Ovary (tissue), 9 donors: Measurements from ENCODE around the gene ABHD12. TPM values are rescaled to one million over a fixed set of nuclear protein-coding genes. Genes with fewer than 3 reads are reported as not detected.

Experiments
- DNase-seq, 5 donors: peaks; one replicate each; pipeline ENCODE4 v3.0.0-alpha.2; 2019 to 2020
- H3K27ac ChIP-seq, 2 donors: fragments of 200-600 bp; one replicate each; pipeline versions ENCODE4 v1.5.1 to v1.8.0; 2019 to 2022
- H3K27me3 ChIP-seq: fragments of 200-600 bp; one replicate; pipeline ENCODE4 v1.8.0; 2022
- H3K36me3 ChIP-seq: fragments of 200-600 bp; sonication (generic); one replicate; pipeline ENCODE4 v1.5.1; 2019
- H3K4me1 ChIP-seq: one replicate; pipeline ENCODE4 v1.8.1; 2013; ENCODE audit warnings: mild to moderate bottlenecking, moderate library complexity; ENCODE audit not compliant: insufficient read depth
- H3K4me3 ChIP-seq: fragments of 200-600 bp; sonication (generic); one replicate; pipeline ENCODE4 v1.5.1; 2017
- H3K9me3 ChIP-seq, 2 donors: fragments of 200-600 bp in 1 of 2; sonication (generic) in 1 of 2; one replicate each; pipeline versions ENCODE4 v1.5.1 to v1.8.1; 2013 to 2019; ENCODE audit warnings: mild to moderate bottlenecking in 1 of 2, moderate library complexity in 1 of 2
- EP300 ChIP-seq: sonication (generic); formaldehyde crosslinking; IDR thresholded peaks from one replicate; pipeline ENCODE4 v1.6.1; 2017; ENCODE audit warnings: antibody characterized with exemption
- POLR2A ChIP-seq: fragments of 450-650 bp; IDR thresholded peaks from one replicate; pipeline ENCODE4 v1.6.1; 2017; ENCODE audit warnings: antibody characterized with exemption, mild to moderate bottlenecking, moderate library complexity
- WGBS, 3 donors: extraction: QIAGEN DNeasy Blood & Tissue Kit in 1 of 3; methylation state at CpG; one replicate each; pipeline versions ENCODE4 v1.1.5 to v1.1.7; 2013 to 2017; 5-methylcytosine and 5-hydroxymethylcytosine counted together
- intact Hi-C, 4 donors: fragments of 100-400 bp; cut with DNase I; formaldehyde crosslinking; loops; one replicate each; pipeline versions ENCODE4 v1.11.0 to v1.15.1; 2022 to 2023
- polyA plus RNA-seq, 2 donors: library from polyadenylated mRNA; stranded (reverse); fragments of 200-250 nt in 1 of 2; fragments of 350-450 nt in 1 of 2; fragmentation: Illumina TruSeq in 1 of 2; extraction: RNeasy Lipid Tissue Mini Kit (QIAGEN cat#74804) in 1 of 2; gene quantifications; one replicate each; pipeline ENCODE4 v1.2.3, GENCODE V29; 2013 to 2014
- total RNA-seq, 7 donors: library from RNA; depleted of rRNA in 2 of 7; stranded (reverse); fragments of >200 nt in 2 of 7; fragmentation: NEBNext Ultra II Directional in 3 of 7; extraction: Animal tissue kit (Norgen Biotek cat#: 25700) in 3 of 7; gene quantifications; one replicate each; pipeline versions ENCODE4 v1.1.0 to v1.2.4, GENCODE V29; 2016 to 2023
- TF ChIP-seq, protein P1 (sequence below), 3 donors: fragments of 450-650 bp in 2 of 3; fragments of 200-600 bp in 1 of 3; IDR thresholded peaks; one replicate each; pipeline versions ENCODE4 v1.5.1 to v1.8.0; 2016 to 2022; ENCODE audit warnings: antibody characterized with exemption in 3 of 3, mild to moderate bottlenecking in 1 of 3
- donor health status: DM: no; HTN: no; CAD: no; lungs with moderate emphysema.
- donor health status: DM: no; HTN: no; CAD: no.
- donor health status: Bipolar disorder and iron deficiency.
- donor health status: DM: yes; HTN: yes; CAD: no.
- donor health status: DM: no; HTN: no; CAD: no.
- donor health status: DM: yes; HTN: yes; CAD: no.

The ABHD12 gene
- total and polyA plus RNA-seq, 9 donors = 15.0 to 87.6 (median 37.6) TPM

DNA sequence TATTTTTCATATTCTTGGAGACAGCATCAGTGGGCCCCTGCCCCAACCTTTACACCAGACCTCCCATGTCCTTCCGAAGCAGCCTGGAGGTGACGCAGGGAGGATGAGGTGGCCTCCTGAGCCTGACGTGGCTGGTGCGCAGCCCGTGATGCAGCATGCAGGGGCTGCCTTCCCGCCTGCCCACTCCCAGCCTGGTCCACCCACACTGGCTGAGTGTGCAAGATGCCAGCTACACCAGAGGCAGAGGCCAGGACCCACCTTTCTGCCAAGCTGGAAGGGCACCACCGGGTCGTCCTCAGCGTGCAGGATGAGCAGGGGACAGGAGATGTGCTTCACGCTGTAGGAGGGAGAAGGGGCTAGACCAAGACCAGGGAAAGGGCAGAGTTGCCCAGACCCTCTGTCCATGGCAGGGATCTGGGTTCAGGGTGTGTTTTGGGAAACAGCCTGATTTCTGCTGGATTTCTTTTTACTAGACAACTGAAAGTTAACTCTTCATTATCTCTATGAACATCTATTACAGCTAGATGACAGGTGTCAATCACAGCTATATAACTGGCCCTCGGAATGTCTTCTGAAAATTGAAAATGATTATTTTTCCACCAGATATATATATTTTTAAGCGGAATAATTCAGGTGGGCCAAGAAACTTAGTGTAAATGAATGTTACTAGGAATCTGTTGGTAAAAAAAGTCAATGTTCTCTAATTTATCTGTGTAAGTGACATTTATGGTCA, 87.2 kb downstream of the ABHD12 start:
- H3K9me3 ChIP-seq = no peaks in the 10 kb centered on the region
- 91 to 93% (median 93%) methylated on average over 12 of the region's 12 CpGs for WGBS, 3 donors
- no peaks in the 10 kb centered on the region for H3K36me3 ChIP-seq
- no peak for DNase-seq
- no peak overlapping the region for H3K27ac ChIP-seq
- intact Hi-C loops = loop anchor here in 1 of 4 donors (10.0 kb wide), 1 partner anchor 59 kb away; the partner anchor contains the start of gene PYGB
- no peak overlapping the region for H3K4me3 ChIP-seq
- H3K27me3 ChIP-seq = no peaks in the 10 kb centered on the region
- TF ChIP-seq, protein P1, sequence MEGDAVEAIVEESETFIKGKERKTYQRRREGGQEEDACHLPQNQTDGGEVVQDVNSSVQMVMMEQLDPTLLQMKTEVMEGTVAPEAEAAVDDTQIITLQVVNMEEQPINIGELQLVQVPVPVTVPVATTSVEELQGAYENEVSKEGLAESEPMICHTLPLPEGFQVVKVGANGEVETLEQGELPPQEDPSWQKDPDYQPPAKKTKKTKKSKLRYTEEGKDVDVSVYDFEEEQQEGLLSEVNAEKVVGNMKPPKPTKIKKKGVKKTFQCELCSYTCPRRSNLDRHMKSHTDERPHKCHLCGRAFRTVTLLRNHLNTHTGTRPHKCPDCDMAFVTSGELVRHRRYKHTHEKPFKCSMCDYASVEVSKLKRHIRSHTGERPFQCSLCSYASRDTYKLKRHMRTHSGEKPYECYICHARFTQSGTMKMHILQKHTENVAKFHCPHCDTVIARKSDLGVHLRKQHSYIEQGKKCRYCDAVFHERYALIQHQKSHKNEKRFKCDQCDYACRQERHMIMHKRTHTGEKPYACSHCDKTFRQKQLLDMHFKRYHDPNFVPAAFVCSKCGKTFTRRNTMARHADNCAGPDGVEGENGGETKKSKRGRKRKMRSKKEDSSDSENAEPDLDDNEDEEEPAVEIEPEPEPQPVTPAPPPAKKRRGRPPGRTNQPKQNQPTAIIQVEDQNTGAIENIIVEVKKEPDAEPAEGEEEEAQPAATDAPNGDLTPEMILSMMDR (IDR thresholded peaks at IDR 0.05) = no peak
- TF ChIP-seq EP300 (no peak), POLR2A (no peak)
- no peaks in the 10 kb centered on the region for H3K4me1 ChIP-seq

DNA sequence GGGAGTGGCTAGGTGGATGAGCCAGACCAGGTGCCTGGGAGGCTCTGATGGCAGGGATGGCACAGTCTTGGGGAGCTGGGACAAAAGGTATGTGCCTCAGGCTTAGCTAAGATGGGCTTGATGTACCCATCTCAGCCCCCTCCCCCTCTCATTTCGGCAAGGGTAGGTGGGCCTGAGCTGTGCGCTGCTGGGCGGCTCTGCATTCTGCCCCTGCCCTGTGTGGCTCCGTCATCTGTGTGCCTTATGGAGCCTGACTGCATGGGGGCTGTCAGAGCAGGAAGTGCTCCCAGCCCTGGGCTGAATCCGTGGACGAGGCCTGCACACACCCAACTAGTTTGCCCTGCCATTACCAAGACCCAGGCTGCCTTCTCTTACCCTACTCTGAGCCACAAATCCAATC, 88.0 kb downstream of the ABHD12 start:
- no peaks in the 10 kb centered on the region for H3K36me3 ChIP-seq
- intact Hi-C loops = loop anchor here in 1 of 4 donors (10.0 kb wide), 1 partner anchor 58 kb away; the partner anchor contains the start of gene PYGB
- H3K4me1 ChIP-seq = no peaks in the 10 kb centered on the region
- no peak overlapping the region for H3K27ac ChIP-seq
- no peak overlapping the region for H3K4me3 ChIP-seq
- H3K9me3 ChIP-seq = no peaks in the 10 kb centered on the region
- TF ChIP-seq POLR2A (no peak), EP300 (no peak)
- TF ChIP-seq, protein P1 (IDR thresholded peaks at IDR 0.05) = no peak
- no peaks in the 10 kb centered on the region for H3K27me3 ChIP-seq
- DNase-seq = no peak
- 91 to 97% (median 96%) methylated on average over 6 of the region's 6 CpGs for WGBS, 3 donors

DNA sequence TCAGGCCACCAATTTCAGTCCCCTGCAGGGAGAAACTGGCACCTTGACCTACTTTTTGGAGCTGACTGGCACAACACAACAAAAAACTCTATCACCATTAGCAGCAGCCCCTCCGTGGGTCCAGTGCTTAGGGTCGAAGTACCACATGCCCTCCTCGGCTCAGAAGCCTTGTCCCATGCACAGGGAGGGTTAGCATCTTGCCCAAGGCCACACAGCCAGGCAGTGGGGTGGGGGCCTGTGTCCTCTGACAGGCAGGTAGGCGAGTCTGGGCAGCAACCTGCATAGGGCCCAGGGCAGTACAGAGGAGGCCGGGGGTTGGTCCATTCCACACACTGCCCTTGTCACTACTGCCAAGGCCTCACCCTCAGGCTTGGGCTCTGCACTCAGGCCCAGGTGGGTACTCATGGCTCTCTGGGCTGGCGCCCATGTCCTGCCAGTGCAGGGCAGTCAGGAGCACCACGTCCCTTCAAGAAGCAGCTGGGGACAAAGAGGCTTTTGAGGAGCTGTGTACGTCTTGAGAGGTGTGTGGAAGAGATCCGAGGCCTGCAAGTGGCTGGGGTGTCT, 89.2 kb downstream of the ABHD12 start:
- no peak overlapping the region for H3K27ac ChIP-seq
- 84 to 85% (median 85%) methylated on average over 9 of the region's 9 CpGs for WGBS, 3 donors
- H3K36me3 ChIP-seq = no peaks in the 10 kb centered on the region

GRCh38 chr20:25300496-25301170, 90.0 kb downstream of the ABHD12 start:
- H3K36me3 ChIP-seq = no peaks in the 10 kb centered on the region
- TF ChIP-seq POLR2A (no peak), EP300 (no peak)
- TF ChIP-seq, protein P1 (IDR thresholded peaks at IDR 0.05) = no peak
- no peak overlapping the region for H3K27ac ChIP-seq
- intact Hi-C loops = loop anchor here in 1 of 4 donors (10.0 kb wide), 1 partner anchor 56 kb away; the partner anchor contains the start of gene PYGB
- no peaks in the 10 kb centered on the region for H3K4me1 ChIP-seq
- H3K9me3 ChIP-seq = no peaks in the 10 kb centered on the region
- DNase-seq = no peak
- no peak overlapping the region for H3K4me3 ChIP-seq
- 72 to 74% (median 74%) methylated on average over 13 of the region's 13 CpGs for WGBS, 3 donors
- no peaks in the 10 kb centered on the region for H3K27me3 ChIP-seq

More for the DNA sequence above, 89.2 kb downstream of the ABHD12 start:
- Histone ChIP-seq H3K4me1 (no peaks in the 10 kb centered on the region), H3K27me3 (no peaks in the 10 kb centered on the region), H3K9me3 (no peaks in the 10 kb centered on the region), H3K4me3 (no peak overlapping the region)
- no peak for DNase-seq
- intact Hi-C loops = loop anchor here in 1 of 4 donors (10.0 kb wide), 1 partner anchor 57 kb away; the partner anchor contains the start of gene PYGB
- TF ChIP-seq, protein P1 (IDR thresholded peaks at IDR 0.05) = no peak
- TF ChIP-seq EP300 (no peak), POLR2A (no peak)
